Keratinocyte (primary cell): Measurements from ENCODE around the gene RCSD1.

Experiments
- EZH2 ChIP-seq: IDR thresholded peaks from one replicate; pipeline ENCODE4 v1.6.1; 2012; ENCODE audit warnings: inconsistent platforms, mild to moderate bottlenecking, low read length, moderate library complexity
- TF ChIP-seq, protein P1 (sequence below), 3 experiments: IDR thresholded peaks in 1 of 3; conservative IDR thresholded peaks in 1 of 3; optimal IDR thresholded peaks in 1 of 3; 2 replicates in 2 of 3; 3 replicates in 1 of 3; pipeline versions ENCODE3 to v1.5.1; 2011; ENCODE audit warnings: low read length in 3 of 3, mild to moderate bottlenecking in 3 of 3, moderate library complexity in 2 of 3, control low read depth in 1 of 3, inconsistent platforms in 1 of 3; ENCODE audit not compliant: insufficient read depth in 2 of 3; ENCODE audit errors: extremely low read depth in 1 of 3

DNA sequence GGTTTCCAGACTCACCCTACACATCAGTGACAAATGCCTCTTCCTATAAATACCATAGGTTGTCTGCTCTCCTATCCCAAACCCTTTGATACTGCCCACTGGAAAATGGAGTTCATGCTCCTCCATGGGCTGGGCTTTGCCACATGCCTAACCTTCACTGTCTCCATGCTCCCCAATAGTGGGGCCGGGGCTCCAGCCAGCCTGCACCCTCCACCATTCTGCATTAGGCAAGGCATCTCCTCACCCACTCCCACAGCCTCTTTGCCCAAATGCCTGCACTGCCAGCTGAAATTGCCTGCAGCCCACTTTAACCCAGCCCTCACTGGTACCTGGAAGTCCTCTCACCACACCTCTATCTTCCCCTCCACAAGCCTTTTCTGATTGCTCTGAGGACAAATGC is 73.5 kb downstream of the RCSD1 start:
- TF ChIP-seq, protein P1, sequence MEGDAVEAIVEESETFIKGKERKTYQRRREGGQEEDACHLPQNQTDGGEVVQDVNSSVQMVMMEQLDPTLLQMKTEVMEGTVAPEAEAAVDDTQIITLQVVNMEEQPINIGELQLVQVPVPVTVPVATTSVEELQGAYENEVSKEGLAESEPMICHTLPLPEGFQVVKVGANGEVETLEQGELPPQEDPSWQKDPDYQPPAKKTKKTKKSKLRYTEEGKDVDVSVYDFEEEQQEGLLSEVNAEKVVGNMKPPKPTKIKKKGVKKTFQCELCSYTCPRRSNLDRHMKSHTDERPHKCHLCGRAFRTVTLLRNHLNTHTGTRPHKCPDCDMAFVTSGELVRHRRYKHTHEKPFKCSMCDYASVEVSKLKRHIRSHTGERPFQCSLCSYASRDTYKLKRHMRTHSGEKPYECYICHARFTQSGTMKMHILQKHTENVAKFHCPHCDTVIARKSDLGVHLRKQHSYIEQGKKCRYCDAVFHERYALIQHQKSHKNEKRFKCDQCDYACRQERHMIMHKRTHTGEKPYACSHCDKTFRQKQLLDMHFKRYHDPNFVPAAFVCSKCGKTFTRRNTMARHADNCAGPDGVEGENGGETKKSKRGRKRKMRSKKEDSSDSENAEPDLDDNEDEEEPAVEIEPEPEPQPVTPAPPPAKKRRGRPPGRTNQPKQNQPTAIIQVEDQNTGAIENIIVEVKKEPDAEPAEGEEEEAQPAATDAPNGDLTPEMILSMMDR (optimal IDR thresholded peaks at IDR 0.05 in 1 of 3, IDR thresholded peaks at IDR 0.05 in 1 of 3, conservative IDR thresholded peaks at IDR 0.05 in 1 of 3; ENCODE audit: extremely low read depth in 1 of 3, insufficient read depth in 2 of 3, low read length in 3 of 3), result no peak
- TF ChIP-seq EZH2, result no peak
